ENCODE measurements around the gene VAT1L.

VAT1L gene

DNA sequence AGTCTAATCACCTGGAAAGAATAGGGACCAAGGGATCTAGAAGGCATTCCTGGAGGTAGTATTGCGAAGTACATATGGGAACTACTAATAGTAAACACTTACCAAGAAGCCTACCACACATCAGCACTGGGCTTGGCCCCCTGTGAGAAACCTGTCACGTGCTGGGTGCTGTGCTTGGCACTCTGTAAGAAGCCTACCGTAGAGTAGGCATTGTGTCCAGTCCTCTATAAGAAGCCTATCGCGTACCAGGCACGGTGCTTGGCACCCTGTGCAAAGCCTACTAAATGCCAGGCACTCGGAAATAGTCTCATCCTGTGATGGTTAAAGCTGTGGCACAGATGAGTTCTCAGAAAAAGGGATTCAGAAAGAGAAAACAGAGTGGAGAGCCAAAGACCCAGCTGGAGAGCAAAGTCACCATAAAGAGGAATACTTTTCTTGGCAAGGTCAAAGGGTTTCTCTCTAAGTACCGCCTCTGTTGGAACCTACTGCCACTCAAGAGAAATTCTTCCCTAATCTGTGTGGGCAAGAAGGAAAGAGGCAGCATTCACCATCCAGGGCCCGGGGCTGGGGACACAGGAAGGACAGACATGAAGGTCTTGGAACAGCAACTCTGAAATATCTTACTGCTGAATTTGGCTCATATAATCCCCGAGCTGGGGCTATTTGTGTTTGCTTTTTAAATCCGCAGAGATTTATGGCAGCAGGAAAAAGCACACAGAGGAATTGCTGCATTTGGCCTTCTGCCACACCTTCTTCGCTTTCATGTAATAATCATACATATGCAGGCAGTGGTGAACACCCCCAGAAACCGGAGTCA, 81.8 kb downstream of the VAT1L start:
- DNase-seq (ENCODE audit: low read depth in 1 of 2, low spot score in 1 of 2), result peak in 1 of 2 experiments; percentile 45
- no peak for TF ChIP-seq JUND (IDR thresholded peaks at IDR 0.05; ENCODE audit: low read depth)
- in situ Hi-C loops (cut with HindIII; ENCODE audit: low pct_unique_long_range_greater_than_20kb, low sequenced_read_pairs), result no loop called here

DNA sequence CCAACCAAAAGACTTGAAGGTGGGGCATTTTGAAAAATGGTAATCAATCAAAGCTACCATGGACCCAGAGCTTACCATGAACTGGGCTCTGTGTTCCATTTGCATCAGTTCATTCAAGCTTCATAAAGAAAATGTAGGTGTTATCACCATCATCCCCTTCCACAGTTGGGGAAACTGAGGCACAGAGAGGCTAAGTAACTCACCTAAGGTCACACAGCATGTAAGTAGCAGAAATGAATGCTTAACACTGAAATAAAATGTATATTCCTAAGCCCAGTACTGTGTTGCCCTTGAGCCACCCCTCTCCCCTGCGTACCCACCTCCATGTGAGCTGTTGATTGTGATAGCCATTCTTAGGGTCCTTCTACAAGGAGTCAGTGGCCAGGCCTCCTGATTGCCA, 83.6 kb downstream of the VAT1L start:
- no peak for DNase-seq (ENCODE audit: low read depth in 1 of 2, low spot score in 1 of 2)
- in situ Hi-C loops (cut with HindIII; ENCODE audit: low pct_unique_long_range_greater_than_20kb, low sequenced_read_pairs), result no loop called here
- TF ChIP-seq JUND (IDR thresholded peaks at IDR 0.05; ENCODE audit: low read depth), result no peak

DNA sequence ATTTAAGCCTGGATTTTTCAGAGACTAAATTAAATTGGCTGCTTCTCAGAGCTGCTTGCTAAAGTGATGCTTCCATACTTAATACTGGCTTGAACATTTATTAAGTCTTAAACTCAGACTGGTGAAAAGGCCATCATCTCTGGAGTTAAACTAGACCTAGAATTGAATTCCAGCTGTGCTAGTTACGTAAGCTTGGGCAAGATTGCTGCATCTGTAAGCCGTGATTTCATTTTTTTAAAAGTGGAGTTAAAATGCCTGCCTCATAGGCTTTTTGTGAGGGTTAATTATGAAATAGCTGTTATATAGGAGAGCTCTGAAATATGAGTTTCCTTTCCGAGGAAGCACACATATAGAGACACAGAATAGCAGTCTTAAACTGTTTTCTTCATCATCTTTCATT, 84.7 kb downstream of the VAT1L start:
- no peak for TF ChIP-seq JUND (IDR thresholded peaks at IDR 0.05; ENCODE audit: low read depth)
- no peak for DNase-seq (ENCODE audit: low read depth in 1 of 2, low spot score in 1 of 2)
- in situ Hi-C loops (cut with HindIII; ENCODE audit: low pct_unique_long_range_greater_than_20kb, low sequenced_read_pairs), result no loop called here

DNA sequence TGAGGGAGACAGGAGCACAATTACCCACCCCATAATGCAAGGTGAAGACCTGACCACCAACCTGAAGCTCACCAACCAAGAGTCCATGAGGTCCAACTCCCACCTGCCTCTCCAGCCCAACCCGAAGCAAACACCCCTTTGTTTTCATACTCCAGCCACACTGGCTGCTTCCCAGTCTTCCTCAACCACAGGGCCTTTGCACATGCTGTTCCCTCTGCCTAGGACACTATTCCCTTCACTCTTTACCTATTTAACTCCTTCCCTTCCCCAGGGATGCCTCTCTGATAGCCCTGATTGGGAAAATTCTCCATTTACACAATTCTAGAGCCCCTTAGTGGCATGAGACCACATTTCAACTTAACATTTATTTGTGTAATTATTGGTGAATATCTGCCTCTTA, 86.0 kb downstream of the VAT1L start:
- no peak for DNase-seq (ENCODE audit: low read depth in 1 of 2, low spot score in 1 of 2)
- TF ChIP-seq JUND (IDR thresholded peaks at IDR 0.05; ENCODE audit: low read depth), result no peak
- in situ Hi-C loops (cut with HindIII; ENCODE audit: low pct_unique_long_range_greater_than_20kb, low sequenced_read_pairs), result no loop called here

DNA sequence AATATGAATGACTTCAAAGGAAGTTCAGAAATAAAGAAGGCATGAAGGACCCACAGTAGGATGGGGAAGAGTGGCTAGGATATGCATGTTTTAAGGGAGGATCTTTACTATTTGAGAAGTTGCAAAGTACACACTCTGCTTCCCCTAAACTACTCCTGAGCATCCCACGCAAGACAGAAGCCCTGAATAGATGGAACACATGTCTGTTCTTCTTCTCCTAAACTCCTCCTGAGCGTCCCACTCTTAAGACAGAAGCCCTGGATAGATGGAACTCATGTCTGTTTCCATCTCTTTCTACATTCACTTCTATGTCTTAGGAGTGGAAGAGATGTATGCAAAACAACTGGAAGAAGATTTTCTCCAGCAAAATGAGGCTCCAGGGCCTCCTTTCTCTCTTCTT, 88.4 kb downstream of the VAT1L start:
- DNase-seq (ENCODE audit: low read depth in 1 of 2, low spot score in 1 of 2), result no peak
- in situ Hi-C loops (cut with HindIII; ENCODE audit: low pct_unique_long_range_greater_than_20kb, low sequenced_read_pairs), result no loop called here
- no peak for TF ChIP-seq JUND (IDR thresholded peaks at IDR 0.05; ENCODE audit: low read depth)

DNA sequence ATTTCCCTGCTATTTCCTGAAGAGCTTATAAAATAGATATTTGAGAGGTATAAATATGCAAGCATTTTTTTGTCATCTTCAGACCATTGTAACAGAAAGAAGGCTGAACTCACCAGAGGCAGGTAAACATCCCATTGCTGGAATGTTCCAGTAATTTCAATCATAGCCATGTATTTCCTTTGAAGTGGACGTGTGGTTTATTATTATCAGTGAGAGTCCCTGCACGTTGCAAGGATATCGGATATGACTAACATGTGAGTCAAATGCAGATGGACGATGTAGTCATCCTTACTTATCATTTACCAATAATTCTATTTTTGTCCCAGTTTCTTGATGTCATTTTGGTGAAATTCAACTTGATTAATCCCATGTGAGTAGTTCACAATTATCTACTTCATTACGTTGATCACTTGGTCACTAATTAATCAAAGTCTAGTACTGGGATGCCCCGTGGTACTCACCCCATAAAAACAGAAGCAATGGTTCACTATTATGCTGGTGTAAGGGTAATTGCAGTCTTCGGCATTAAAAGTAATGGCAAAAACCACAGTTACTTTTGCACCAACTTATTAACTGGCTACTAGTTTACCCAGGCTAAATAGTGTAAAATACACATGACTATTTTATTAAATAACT, 89.5 kb downstream of the VAT1L start:
- no peak for DNase-seq (ENCODE audit: low read depth in 1 of 2, low spot score in 1 of 2)
- in situ Hi-C loops (cut with HindIII; ENCODE audit: low pct_unique_long_range_greater_than_20kb, low sequenced_read_pairs), result no loop called here
- TF ChIP-seq JUND (IDR thresholded peaks at IDR 0.05; ENCODE audit: low read depth), result no peak

DNA sequence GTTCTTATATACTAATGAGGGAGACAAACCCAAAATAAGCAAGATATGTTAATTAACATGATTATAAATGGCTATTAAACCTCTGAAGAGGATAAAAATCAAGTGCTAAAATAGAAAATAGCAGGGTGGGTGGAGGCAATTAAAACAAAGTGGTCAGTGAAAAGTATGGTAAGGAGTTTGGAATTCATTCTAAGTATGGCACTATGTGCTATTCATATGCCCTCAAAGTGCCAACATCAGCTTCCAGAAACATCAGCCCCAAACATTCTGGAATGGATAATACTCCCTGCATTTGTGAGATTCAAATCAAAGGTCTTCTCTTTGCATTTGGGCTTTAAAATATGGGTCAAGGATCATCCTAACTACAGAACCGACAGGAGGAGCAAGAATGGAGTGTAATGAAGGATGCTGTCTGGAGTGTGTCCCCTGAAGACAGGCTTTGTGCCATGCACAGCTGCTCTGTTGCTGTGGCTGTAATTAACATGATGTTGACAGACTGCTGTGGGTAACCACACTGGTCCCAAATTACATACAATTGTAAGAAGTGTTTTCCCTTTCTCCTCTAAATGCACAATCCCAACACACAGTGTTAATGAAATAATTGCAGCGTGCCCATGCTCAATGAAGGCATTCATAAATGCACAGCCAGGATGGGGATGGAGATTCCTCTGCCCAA, 93.1 kb downstream of the VAT1L start:
- TF ChIP-seq JUND (IDR thresholded peaks at IDR 0.05; ENCODE audit: low read depth), result no peak
- in situ Hi-C loops (cut with HindIII; ENCODE audit: low pct_unique_long_range_greater_than_20kb, low sequenced_read_pairs), result no loop called here
- peak in 1 of 2 experiments; percentile 32 for DNase-seq (ENCODE audit: low read depth in 1 of 2, low spot score in 1 of 2)

DNA sequence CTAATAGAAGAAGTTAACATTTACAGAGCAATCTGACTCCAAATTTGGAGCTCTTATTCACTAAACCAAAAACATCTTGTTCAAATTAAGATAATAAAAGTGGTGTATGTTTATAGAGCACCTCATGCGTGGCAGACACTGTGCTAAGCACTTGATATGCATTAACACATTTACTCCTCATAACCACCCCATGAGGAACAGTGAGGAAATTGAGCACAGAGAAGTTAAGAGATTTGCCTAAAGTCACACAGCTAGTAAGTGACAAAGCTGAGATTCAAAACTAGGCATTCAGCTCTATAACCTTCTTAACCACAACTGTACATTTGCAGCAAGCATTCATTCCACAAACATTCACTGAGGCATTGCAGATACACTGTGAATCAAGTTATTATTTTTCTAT, 94.0 kb downstream of the VAT1L start:
- TF ChIP-seq JUND (IDR thresholded peaks at IDR 0.05; ENCODE audit: low read depth), result no peak
- in situ Hi-C loops (cut with HindIII; ENCODE audit: low pct_unique_long_range_greater_than_20kb, low sequenced_read_pairs), result no loop called here
- DNase-seq (ENCODE audit: low read depth in 1 of 2, low spot score in 1 of 2), result no peak

DNA sequence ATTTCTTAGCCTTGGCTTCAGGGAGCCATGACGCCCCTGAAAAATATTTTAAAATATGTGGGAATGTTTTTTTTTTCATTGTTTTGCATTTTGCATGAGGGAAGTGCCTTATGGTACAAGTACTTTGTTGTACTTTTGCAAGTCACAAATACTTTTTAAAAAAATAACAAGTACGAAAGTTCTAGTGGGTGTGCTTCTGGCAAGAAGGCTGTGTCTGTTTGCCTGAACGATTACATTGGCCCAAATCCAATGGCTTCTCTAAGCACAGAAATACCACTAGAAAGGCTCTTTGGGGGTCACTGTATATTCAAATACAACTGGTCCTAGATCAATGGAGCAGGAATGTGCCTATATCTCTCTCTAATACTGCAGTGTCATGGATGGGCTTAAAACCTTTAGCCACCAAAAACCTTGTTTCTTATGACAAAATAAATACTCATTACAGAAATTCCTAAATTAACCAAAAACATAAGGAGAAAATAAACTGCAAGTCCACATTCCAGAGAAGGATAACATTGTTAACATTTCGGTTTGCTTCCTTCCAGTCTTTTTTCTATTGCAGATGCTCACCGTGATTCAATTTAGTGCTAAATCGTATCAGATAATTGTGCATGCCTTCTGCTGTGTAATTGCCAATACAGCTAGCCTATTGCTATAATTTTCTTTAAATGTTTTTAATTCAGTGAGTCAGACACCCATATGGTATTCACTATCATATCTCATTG, 97.4 kb downstream of the VAT1L start:
- no peak for TF ChIP-seq JUND (IDR thresholded peaks at IDR 0.05; ENCODE audit: low read depth)
- no peak for DNase-seq (ENCODE audit: low read depth in 1 of 2, low spot score in 1 of 2)
- in situ Hi-C loops (cut with HindIII; ENCODE audit: low pct_unique_long_range_greater_than_20kb, low sequenced_read_pairs), result no loop called here

DNA sequence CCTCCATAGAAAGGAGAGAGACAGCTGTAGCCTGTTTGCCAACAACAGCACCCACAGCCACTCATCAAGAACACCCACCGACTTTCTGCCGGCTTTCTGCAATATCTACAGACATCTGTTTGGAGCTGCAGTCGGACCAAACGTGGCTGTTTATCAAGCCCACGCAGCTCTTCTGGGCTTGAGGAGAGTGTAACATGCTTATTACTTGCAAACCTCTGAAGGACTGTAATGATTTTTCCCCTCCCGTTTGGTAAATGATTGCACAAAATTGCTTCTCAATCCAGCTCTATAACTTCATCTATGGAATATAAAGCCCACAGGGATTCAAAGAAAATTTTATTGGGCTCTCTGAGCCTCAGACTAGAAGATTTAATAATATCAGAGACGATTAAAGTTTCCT, 100.5 kb downstream of the VAT1L start:
- no peak for TF ChIP-seq JUND (IDR thresholded peaks at IDR 0.05; ENCODE audit: low read depth)
- no peak for DNase-seq (ENCODE audit: low read depth in 1 of 2, low spot score in 1 of 2)
- in situ Hi-C loops (cut with HindIII; ENCODE audit: low pct_unique_long_range_greater_than_20kb, low sequenced_read_pairs), result no loop called here

DNA sequence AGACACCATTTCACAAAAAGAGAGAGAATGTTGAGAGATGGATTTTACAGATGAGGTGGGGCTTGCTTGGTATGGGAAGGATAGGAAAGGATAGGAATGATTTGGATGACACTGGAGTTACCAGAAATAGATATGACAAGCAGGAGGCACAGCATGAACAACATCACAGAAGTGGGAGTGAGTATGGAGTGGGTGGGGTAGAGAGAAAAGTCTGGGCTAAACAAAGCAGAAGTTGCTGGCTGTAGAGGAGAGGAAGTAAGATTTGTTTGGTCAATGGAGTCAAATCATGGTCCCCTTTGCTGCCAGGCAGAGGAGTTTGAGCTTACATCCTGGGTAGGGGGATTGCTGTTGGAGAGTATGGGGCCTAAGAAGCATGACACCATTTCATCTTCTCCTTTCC, 101.7 kb downstream of the VAT1L start:
- DNase-seq (ENCODE audit: low read depth in 1 of 2, low spot score in 1 of 2), result no peak
- no peak for TF ChIP-seq JUND (IDR thresholded peaks at IDR 0.05; ENCODE audit: low read depth)
- in situ Hi-C loops (cut with HindIII; ENCODE audit: low pct_unique_long_range_greater_than_20kb, low sequenced_read_pairs), result no loop called here

DNA sequence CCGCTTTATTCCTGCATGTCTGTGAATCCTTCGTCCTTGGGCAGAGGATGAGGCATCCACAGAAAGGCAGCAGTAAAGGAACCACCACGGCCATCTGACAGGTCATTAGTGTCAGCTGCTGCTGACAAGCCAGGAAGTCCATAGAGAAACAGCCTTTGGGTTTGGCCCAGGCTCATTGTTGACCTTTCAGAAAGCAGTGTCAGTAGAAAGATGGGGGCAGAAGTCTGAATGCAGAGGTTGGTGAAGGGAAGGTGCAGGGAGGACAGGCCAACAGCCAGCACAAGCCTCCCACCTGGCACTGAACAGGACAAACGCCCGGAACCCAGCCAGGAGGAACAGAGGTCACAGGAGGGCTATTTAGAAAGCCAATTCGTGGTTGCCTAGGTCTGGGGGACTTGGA, 105.8 kb downstream of the VAT1L start:
- no peak for DNase-seq (ENCODE audit: low read depth in 1 of 2, low spot score in 1 of 2)
- in situ Hi-C loops (cut with HindIII; ENCODE audit: low pct_unique_long_range_greater_than_20kb, low sequenced_read_pairs), result no loop called here
- no peak for TF ChIP-seq JUND (IDR thresholded peaks at IDR 0.05; ENCODE audit: low read depth)

Data from T47D (cell line).